GM19035 (cell line): ENCODE measurements around the gene HNRNPA0.

Experiments
- ATAC-seq: cut with Tn5 transposase; IDR thresholded peaks from one replicate; pipeline ENCODE4 v1.9.1; 2021; ENCODE audit not compliant: unreplicated experiment

Gene HNRNPA0

DNA sequence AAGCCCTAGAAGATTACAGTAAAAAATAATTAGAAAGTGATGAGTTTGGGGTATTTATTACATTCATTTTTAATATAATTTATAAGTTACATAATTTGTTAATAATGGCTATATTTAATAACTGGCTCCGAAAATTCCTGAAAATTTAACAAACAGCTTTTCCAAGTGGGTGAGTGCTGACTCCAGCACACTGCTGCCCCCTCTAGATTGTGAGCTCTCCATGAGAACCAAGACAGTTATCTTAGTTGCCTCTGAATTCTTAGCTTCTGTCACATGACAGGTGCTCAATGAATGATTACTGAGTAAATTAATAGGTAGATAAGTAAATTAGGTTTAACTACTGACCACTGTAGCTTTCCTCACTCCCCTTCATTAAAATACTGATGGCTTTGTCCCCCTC lies 26.1 kb downstream of the HNRNPA0 start:
- ATAC-seq = no peak

DNA sequence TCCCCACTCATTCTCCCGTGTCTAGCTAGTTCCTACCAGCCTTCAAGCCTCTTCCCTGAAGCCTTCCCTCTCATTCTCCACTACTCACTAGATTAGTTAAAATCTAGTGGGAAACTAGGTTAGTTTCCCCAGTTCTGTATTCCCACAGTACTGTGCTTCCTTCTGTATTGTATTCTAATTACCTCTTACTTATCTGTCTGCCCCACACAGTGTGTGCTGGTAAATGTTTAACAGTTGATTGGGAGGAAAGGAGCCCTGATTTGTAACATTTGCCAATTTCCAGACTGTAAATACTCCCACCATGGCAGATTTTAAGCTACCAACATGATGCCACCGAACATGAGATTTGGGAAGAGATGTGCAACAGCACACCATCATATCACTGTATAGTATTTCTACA lies 26.5 kb downstream of the HNRNPA0 start:
- no peak for ATAC-seq

DNA sequence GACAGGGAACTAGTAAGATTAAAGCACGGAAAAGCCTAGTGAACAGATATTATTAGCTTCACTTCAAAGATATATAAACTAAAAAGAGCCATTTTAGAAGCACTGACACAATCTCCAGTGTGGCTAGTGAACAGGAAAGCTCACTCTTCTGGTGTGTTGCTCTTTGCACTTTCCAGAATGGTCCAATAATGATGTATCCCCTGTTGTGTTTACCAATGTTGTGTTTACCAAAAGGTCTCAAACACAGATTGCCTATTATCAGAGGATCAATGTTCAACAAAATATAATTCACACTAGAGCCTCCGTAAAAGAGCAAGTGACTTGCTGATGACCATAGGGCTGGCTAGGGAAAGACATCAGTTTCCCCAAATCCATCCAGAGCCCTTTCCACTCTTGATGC lies 29.9 kb downstream of the HNRNPA0 start:
- ATAC-seq = no peak

DNA sequence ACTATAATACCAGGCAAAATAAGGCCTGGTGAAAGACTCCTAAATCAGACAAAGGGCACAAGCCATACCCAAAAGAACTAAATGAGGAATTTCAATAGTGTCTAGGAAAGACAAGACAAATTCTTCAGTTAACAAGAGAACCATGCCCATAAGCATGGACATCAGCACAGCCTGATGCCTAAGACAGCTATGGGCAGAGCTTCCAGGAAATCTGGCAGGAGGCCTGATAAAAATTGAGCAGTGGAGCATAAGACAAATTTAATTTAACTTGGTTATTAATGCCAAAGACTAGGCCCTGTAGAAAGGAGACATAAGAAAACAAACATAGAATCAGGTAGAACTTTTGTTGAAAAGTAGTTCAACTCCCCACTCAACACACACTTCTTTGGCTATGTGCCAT lies 35.6 kb downstream of the HNRNPA0 start:
- ATAC-seq = no peak

DNA sequence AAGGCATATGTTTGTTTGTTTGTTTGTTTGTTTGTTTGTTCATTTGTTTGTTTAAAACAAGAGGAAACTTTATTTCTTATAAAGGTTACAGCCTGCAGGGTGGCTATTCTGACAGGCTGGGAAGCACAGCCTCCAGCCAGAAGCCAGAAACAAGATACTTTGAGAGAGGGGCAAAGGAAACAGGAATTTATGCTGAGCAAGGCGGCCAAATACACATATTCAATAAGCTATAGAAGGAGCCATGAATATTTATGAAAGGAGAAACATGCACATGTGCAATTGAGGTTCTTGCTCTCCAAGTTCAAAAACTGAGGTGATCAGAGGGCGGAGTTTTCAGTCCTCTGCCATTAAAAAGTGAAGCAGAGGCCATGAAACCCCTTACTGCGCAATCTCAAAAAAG lies 37.8 kb downstream of the HNRNPA0 start:
- ATAC-seq = no peak

DNA sequence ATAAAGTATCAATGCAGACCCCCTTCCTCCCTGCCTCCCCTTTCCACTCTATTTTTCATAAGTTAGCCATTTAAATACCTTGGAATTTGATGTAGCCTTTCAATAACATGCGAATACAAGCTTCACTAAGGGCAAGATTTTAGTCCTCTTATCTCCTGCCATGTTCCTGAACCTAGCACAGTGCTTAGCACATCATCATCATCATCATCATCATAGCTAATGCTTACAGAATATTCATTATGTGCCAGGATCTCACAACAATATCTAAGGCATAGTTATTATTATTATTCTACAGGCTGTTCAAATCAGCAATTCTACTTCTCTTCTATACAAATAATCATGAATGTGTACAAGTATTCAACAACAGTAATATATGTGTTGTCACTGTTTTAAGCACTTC lies 38.7 kb downstream of the HNRNPA0 start:
- no peak for ATAC-seq

DNA sequence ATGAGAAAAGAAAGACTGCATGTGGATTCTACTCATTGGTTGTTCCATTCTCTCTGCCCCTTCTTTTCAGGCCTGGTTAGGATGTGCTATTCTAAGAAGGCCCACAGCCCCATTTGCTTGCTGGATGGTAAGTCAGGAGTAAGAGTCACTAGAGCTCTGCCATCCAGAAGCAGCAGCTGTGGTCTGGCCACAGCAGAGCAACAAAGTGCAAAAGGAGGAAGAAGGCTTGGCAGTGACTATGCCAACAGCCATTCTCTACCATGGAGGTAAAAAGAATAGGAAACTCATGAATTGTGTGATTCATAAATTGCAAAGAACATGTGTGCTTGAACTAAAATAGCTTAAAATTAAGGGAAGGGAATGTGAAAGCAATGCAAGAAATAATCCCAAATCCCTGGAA lies 39.2 kb downstream of the HNRNPA0 start:
- ATAC-seq = no peak

DNA sequence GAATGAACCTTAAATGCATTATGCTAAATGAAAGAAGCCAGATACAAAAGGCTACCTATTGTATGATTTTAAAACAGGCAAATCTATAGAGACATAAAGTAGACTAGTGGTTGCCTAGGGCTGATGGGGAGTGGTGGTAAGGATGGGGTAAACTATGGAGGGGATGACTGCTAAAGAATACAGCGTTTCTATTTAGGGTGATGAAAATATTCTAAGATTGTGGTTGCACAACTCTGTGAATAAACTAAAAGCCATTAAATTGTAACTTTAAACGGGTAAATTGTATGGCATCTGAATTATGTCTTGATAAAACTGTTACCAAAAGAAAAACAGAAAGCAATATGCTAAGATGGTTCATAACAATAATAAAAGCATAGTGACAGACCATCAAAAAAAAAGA lies 39.7 kb downstream of the HNRNPA0 start:
- no peak for ATAC-seq

DNA sequence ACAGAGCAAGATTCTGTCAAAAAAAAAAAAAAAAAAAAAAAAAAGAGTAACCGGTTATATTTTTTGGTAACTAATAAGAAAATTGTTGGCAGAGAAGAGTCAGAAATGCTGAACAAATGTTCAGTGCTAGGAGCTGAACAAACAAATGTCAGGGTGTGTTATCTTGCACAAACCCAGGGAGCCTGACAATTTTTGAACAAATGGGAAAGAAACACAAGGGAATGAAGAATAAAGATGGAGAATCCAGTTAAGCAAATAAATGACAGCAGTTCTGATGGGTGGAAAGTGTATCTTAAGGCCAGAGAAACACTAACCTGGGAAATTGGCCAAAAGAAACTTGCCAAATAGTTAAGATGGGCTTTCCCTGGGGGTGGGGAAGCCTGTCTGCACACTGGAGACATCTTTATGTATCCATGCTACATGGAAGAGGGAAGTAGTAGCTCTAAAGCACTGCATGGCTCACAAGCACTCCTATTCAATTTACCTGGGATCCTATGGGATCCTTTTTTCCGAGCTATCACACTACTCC lies 42.0 kb downstream of the HNRNPA0 start:
- no peak for ATAC-seq

DNA sequence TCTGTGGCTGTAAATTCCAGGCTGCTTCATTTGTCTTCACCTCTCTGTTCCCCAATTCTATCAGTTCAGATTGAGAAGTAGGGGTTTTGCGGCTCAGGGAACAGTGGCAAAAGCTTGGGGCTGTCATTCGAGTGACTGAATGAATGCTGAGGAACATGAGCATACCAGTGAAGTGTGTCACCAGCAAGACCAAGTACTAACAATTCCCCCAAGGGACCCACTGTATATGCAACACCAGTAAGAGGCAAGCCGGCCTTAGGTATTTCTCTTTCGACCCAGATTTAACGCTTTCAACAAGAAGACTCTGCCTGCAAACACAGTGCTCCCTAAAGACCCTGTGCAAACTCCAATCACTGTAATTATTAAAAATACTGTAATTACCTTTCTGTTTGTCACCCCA lies 44.1 kb downstream of the HNRNPA0 start:
- ATAC-seq = no peak

DNA sequence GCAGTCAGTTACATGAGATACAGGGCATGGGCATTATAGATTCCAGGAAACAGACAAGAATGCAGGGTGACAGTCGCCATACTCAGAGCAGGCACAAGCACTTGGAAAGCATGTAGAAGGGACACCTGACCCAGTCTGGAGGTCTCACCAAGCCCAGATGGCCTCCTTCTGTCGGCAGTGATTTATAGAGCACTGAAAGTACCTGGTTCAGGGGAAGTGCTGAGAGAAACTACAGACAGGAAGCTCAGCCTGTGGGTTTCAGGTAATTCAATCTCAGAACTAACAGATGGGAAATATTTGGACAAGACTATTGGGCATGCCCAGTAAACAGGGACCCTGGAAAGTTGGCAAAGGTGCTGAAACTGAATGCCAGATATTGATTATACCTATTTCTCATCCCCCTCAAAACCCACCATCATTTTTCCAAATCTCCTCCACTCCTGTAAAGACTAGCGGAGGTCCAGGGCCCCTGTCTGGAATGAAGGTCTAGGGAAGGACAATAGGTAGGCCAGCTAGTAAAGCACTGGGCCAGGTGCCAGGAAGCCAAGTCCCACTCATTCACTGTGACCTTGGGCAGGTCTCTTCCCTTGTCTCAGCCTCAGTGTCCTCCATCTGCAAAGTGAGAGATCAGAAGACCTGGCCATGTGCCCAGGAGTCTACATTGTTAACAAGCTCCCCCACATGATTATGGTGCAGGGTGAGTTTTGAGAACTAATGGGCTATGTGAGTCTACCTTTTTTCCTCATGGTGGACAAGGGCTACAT lies 45.2 kb downstream of the HNRNPA0 start:
- no peak for ATAC-seq

DNA sequence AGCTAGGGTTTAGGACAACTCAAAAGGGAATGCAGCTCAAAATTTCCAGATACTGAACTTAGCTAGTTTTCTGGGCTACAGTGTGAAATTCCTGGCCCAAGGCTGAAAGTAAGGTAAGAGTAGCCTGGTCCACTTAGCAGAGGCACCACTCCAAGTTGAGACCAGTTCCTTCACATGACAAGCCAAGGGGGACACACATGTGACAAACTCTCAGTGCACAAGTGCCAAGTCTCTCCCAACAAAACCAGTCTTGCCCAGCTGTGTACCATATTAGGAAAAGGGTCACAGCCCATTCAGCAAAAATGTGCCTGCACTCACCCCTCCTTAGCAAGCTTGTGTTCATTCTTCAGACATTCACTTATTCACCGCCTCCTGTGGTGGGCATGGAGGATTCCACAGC lies 46.1 kb downstream of the HNRNPA0 start:
- ATAC-seq = no peak

DNA sequence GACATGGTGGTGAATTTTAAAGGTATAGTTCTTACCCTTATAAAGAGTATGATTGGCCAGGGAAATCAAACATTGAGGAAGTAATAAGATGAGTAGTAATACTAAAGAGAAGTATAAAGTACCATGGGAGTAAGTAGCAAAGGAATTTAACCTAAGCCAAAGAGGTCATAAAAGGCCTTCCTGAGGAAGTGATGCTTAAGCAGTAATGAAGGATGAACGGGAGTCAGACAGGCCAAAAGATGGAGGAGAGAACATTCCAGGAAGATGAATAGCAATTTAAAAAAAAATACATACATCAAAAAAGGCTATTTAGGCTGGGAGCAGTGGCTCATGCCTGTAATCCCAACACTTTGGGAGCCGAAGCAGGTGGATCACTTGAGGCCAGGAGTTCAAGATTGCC lies 47.3 kb downstream of the HNRNPA0 start:
- no peak for ATAC-seq

DNA sequence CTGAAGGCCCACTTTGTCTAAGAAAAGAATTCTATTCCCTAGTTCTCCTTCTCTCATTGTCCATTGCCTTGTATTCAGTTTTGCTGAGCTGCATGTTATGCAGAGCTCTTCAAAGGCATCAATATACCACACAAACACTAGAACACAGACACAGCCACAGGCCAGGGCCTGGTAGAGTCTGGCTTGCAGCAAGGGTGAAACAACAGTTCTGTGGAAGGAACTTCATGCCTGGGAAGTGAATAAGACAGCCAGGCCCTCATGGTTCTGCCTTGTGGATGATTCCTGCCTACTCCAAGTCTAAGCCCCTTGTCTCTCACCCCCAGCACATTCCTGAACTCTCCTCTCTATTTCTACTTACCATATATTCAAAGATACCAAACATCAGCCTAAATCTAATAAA lies 49.1 kb downstream of the HNRNPA0 start:
- no peak for ATAC-seq

DNA sequence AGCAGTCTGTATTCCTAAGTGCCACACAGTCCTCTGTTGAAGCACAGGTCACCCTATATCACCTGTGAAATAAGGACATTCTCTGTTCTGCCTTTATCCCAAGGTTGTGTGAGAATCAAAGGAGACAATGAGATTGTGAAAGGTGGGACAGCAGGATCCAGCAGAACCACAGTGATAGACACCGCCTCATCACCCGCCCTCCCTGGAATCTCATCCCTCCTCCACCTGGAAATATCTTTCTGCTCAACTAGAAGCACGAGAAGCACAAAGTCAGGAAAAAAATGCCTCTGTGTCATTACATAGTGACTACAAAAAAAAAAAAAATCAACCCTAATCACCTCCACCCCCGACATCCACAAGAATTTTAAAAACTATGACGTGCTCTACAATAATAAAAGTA lies 50.6 kb downstream of the HNRNPA0 start:
- ATAC-seq = no peak

DNA sequence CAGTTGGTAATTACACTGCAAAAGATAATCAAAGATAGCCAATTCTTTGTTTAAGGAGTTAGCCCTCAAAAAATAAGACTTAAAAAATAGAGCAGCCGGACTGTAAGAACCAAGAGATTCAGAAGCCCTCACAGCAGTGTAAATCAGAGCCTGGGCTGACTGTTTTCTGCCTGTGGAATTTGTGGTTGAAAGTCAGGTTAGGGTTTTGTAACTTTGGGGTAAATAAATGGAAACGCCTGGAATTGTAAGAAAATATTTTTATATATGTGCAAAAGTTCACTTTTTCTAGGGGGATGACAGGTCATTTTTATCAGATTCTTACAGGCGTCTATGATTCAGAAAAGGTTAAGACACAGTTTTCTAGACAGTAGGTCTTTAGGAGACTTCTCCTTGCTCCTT lies 53.9 kb downstream of the HNRNPA0 start:
- no peak for ATAC-seq

DNA sequence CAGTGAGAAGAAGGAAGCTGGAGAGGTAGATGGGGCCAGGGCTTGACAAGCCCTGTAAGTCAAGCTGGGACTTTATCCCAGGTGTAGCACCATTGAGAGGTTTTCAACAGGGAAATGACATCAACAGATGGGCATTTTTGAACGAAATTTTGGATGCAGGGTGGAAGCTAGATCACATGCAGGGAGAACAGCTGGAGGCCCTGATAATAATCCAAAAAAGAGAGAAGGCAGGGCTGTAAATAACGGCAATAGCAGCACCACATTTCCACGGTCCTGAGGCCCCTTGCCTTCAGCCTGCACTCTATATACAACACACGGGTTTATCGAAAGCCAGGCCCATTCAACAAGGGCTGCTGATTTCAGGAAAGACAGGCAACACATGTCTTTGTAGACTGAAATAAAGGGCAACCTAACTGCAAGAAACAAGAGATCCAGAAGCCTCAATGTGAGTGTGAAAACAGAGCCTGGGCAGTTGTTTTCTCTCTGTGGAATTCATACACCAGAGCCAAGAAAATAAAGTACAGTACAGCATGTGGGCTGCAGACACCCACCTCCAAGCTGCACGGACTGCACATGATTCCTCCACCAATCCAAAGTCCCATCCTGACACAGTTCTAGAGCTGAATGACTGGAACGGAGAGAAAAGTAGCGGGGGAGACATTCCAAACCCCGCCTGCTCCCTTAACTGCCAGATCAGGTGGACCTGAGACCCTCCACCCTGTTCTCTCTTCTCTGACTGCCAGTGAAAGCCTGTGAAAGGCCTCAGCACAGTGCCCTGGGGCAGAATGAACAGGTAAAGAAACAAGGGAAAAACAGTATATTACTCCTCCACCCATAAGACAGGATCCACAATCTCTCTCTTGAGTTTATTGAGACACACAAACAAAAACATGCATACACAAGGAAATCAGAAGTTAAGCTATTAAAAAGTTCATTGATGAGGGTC lies 54.6 kb downstream of the HNRNPA0 start:
- ATAC-seq = no peak

DNA sequence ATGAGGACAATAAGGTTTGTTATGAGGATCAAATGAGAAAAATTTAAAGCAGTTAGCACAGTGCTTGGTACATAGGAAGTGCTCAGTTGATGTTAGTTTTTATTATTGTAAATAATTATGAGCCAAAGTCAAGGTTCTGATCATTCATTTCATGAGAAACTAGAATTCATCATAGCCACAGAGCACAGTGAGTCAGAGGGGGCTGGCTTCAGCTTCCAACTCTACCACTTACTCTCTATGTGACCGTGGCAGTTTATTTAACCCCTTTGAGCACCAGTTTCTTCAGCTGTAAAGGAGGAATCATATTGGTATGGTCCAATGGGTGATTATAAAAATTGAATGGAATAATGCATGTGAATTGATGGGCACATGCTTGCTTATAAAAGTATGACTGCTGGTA lies 57.7 kb downstream of the HNRNPA0 start:
- ATAC-seq = no peak

DNA sequence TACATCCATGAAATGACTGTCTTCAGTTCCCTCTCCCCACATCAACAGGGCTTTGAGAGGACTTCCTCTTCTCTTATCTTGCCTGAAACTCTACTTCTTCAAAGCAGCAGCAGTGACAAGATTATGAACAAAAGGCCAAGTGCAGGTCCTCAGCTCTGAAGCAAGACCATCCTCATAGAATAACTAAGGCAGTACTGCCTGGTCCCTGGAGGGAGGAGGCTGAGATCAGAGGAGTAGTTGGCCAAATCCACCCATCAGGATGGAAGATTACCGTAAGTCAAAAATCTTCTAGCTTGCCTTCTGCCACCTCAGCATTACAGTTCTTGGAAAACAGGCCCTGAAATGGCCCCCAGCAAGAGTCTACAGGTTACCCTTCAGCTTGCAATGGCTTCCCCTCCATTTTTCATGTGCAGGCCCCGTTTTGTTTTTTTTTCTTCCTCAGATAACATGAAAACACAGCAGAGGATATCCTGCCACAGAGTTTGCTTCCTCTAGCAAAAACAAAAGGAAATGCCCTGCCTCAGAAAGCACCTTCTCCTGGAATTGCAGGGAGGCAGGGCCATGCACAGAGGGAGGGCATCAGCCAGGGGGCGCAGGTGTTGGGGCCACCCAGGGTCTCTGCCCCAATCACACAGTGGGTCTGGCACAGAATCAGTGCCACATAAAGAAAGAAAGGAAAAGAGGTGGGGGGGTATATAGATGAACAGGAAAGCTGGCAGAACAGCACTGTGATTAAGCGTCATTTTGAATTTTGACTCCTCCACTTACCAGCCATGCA lies 58.3 kb downstream of the HNRNPA0 start:
- ATAC-seq = no peak
